Neuronal stem cell (in vitro differentiated cells): ENCODE results near the gene PLS1.

ENCODE experiments used
- DNase-seq: peaks from one replicate; pipeline ENCODE4 v3.0.0-alpha.2; 2013; ENCODE audit warnings: low spot score
- H2AFZ ChIP-seq: one replicate; pipeline ENCODE4 v1.6.1; 2013; ENCODE audit warnings: mild to moderate bottlenecking, low read length, inconsistent platforms
- H2AK5ac ChIP-seq: 2 replicates; pipeline ENCODE4 v1.6.1; 2013; ENCODE audit warnings: low read depth, mild to moderate bottlenecking, inconsistent platforms, low read length, moderate library complexity, mixed read lengths
- H2BK120ac ChIP-seq: 2 replicates; pipeline ENCODE4 v1.6.1; 2013; ENCODE audit warnings: low read depth, mild to moderate bottlenecking, inconsistent platforms, low read length, moderate library complexity, mixed read lengths
- H2BK12ac ChIP-seq: one replicate; pipeline ENCODE4 v1.6.1; 2013; ENCODE audit warnings: low read length, inconsistent platforms
- H2BK15ac ChIP-seq: 2 replicates; pipeline ENCODE4 v1.6.1; 2013; ENCODE audit warnings: mild to moderate bottlenecking, low read length, inconsistent platforms, mixed read lengths
- H2BK5ac ChIP-seq: one replicate; pipeline ENCODE4 v1.6.1; 2013; ENCODE audit warnings: inconsistent platforms, mild to moderate bottlenecking, low read length, moderate library complexity
- H3K14ac ChIP-seq: one replicate; pipeline ENCODE4 v1.6.1; 2013; ENCODE audit warnings: low read length, inconsistent platforms
- H3K18ac ChIP-seq: 2 replicates; pipeline ENCODE4 v1.6.1; 2013; ENCODE audit warnings: low read length, inconsistent platforms
- H3K23ac ChIP-seq: 2 replicates; pipeline ENCODE4 v1.6.1; 2013; ENCODE audit warnings: low read depth, mild to moderate bottlenecking, mixed read lengths, low read length, inconsistent platforms; ENCODE audit not compliant: poor library complexity
- H3K27ac ChIP-seq: replicated peaks from 3 replicates; pipeline ENCODE4 v1.5.1; 2013; ENCODE audit warnings: low read length, inconsistent platforms
- H3K27me3 ChIP-seq, 3 experiments: 2 replicates each; pipeline ENCODE4 v1.6.1; 2013; ENCODE audit warnings: low read length in 3 of 3, mild to moderate bottlenecking in 2 of 3, inconsistent platforms in 1 of 3, low read depth in 1 of 3, mixed read lengths in 1 of 3, moderate library complexity in 1 of 3; ENCODE audit not compliant: control insufficient read depth in 3 of 3, insufficient read depth in 3 of 3
- H3K36me3 ChIP-seq, 2 donors: replicated peaks in 1 of 2; 2 replicates each; pipeline ENCODE4 v1.6.1; 2013; ENCODE audit warnings: low read length in 2 of 2; ENCODE audit not compliant: control insufficient read depth in 2 of 2, insufficient read depth in 2 of 2
- H3K4ac ChIP-seq: 2 replicates; pipeline ENCODE4 v1.6.1; 2013; ENCODE audit warnings: inconsistent platforms, mild to moderate bottlenecking, low read length, moderate library complexity
- H3K4me1 ChIP-seq, 2 donors: 1 replicate in 1 of 2; 2 replicates in 1 of 2; pipeline ENCODE4 v1.6.1; 2013; ENCODE audit warnings: low read length in 2 of 2, low read depth in 1 of 2; ENCODE audit not compliant: control insufficient read depth in 2 of 2, insufficient read depth in 1 of 2
- H3K4me2 ChIP-seq: one replicate; pipeline ENCODE4 v1.6.1; 2013; ENCODE audit warnings: mild to moderate bottlenecking, low read length, inconsistent platforms; ENCODE audit not compliant: insufficient read depth, poor library complexity, severe bottlenecking
- H3K4me3 ChIP-seq, 2 donors: 2 replicates each; pipeline ENCODE4 v1.5.1; 2013; ENCODE audit warnings: low read length in 2 of 2, mild to moderate bottlenecking in 2 of 2, inconsistent platforms in 1 of 2, moderate library complexity in 1 of 2
- H3K79me1 ChIP-seq: one replicate; pipeline ENCODE4 v1.6.1; 2013; ENCODE audit warnings: low read depth, mild to moderate bottlenecking, inconsistent platforms, low read length, moderate library complexity
- H3K9ac ChIP-seq: one replicate; pipeline ENCODE4 v1.6.1; 2013; ENCODE audit warnings: mild to moderate bottlenecking, low read depth, low read length, inconsistent platforms; ENCODE audit not compliant: poor library complexity
- H3K9me3 ChIP-seq, 2 donors: replicated peaks in 1 of 2; 2 replicates each; pipeline versions ENCODE3 to v1.6.1; 2013; ENCODE audit warnings: low read length in 2 of 2, mild to moderate bottlenecking in 2 of 2, inconsistent platforms in 1 of 2, low read depth in 1 of 2, mixed read lengths in 1 of 2, moderate library complexity in 1 of 2; ENCODE audit not compliant: control insufficient read depth in 2 of 2, insufficient read depth in 1 of 2
- H4K8ac ChIP-seq: one replicate; pipeline ENCODE4 v1.6.1; 2013; ENCODE audit warnings: low read depth, mild to moderate bottlenecking, inconsistent platforms, low read length, moderate library complexity
- H4K91ac ChIP-seq: one replicate; pipeline ENCODE4 v1.6.1; 2013; ENCODE audit warnings: low read length, low read depth, mild to moderate bottlenecking, inconsistent platforms; ENCODE audit not compliant: poor library complexity
- WGBS, 2 donors: extraction: QIAGEN DNeasy Blood & Tissue Kit; methylation state at CpG; one replicate each; pipeline ENCODE4 v1.1.7; 2013; ENCODE audit warnings: missing lambda C conversion rate in 2 of 2, mixed read lengths in 1 of 2; ENCODE audit not compliant: insufficient read length in 2 of 2, insufficient replicate concordance in 1 of 2; ENCODE audit errors: extremely low coverage in 2 of 2; 5-methylcytosine and 5-hydroxymethylcytosine counted together

Gene PLS1

DNA sequence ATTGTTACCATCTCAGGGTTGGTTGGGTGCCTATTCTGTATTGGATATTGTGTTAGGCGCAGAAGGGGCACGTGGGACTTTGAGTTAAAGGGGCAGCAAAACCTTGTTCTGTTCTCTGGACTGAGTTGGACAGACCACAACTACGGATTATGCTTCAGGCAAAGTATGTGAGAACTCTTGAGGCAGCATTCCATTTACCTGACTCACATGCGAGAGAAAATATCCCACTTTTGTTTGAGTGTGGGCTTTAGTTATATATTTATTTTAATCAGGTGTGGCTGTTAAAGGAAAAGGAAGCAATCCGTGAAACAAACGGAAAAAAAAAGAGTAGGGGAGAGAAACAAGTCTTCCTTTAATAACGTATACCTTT, 627 bp upstream of the PLS1 start:
- WGBS, 2 donors: no CpG with 5 or more reads among the region's 7 CpGs
- Histone ChIP-seq H3K4me3 (peak overlapping the region; percentile 77 to 93), H3K9ac (no peak overlapping the region), H3K23ac (no peak overlapping the region), H2AFZ (peak overlapping the region; percentile 99), H2BK120ac (no peak overlapping the region), H3K4me1 (peaks cover 2 to 3% of the 10 kb centered on the region in 2 donors), H3K14ac (no peak overlapping the region), H3K4me2 (peak overlapping the region; percentile 70), H3K27ac (no peak overlapping the region), H4K91ac (no peak overlapping the region), H2BK15ac (no peak overlapping the region), H3K4ac (no peak overlapping the region), H3K36me3 (no peaks in the 10 kb centered on the region), H2BK5ac (no peak overlapping the region), H2AK5ac (no peak overlapping the region), H3K9me3 (no peaks in the 10 kb centered on the region), H2BK12ac (no peak overlapping the region), H4K8ac (no peak overlapping the region), H3K27me3 (peaks cover 0 to 19% (median 4%) of the 10 kb centered on the region in 3 experiments), H3K79me1 (no peaks in the 10 kb centered on the region), H3K18ac (no peak overlapping the region)
- DNase-seq: no peak

DNA sequence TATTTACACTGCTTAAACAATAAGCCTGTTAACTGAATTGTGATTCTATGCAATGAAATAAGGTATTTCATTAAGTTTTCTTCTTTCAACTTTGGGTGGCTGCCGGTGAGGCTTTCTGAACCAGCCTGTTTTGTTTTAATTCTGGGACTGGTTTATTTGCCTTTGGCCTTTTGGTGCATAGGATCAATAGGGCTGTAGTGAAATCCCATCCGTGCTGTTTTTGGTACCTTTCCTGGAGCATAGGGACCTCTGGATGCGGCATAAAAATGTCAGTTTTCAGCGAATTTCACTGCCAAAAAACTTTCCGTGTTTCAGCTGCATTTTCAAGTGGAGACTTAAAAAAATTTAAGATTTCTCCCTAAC, 514 bp downstream of the PLS1 start:
- peak overlapping the region; percentile 98 for H3K23ac ChIP-seq
- H2BK5ac ChIP-seq: peak overlapping the region; percentile 59
- H3K4me1 ChIP-seq: peaks cover 2 to 3% of the 10 kb centered on the region in 2 donors
- H3K18ac ChIP-seq: no peak overlapping the region
- no peak overlapping the region for H2BK15ac ChIP-seq
- no peak overlapping the region for H2BK12ac ChIP-seq
- no peak overlapping the region for H3K4ac ChIP-seq
- peak overlapping the region; percentile 77 to 93 for H3K4me3 ChIP-seq
- no peak overlapping the region for H4K91ac ChIP-seq
- no peak overlapping the region for H2AK5ac ChIP-seq
- no peak overlapping the region for H2BK120ac ChIP-seq
- no peak for DNase-seq
- peak overlapping the region; percentile 71 for H3K14ac ChIP-seq
- H3K27ac ChIP-seq: no peak overlapping the region
- peak overlapping the region; percentile 71 for H3K9ac ChIP-seq
- WGBS, 2 donors: no CpG with 5 or more reads among the region's 5 CpGs
- H3K79me1 ChIP-seq: no peaks in the 10 kb centered on the region
- H3K4me2 ChIP-seq: peak overlapping the region; percentile 70
- no peaks in the 10 kb centered on the region for H3K9me3 ChIP-seq
- no peak overlapping the region for H4K8ac ChIP-seq
- H3K27me3 ChIP-seq: peaks cover 0 to 19% (median 4%) of the 10 kb centered on the region in 3 experiments
- H2AFZ ChIP-seq: peak overlapping the region; percentile 99
- no peaks in the 10 kb centered on the region for H3K36me3 ChIP-seq

GRCh38 chr3:142597906-142598305, 1.7 kb downstream of the PLS1 start:
- Histone ChIP-seq H2BK120ac (no peak overlapping the region), H3K4me2 (no peak overlapping the region), H2AFZ (no peak overlapping the region), H3K14ac (no peak overlapping the region), H3K18ac (no peak overlapping the region), H4K8ac (no peak overlapping the region), H3K9me3 (no peaks in the 10 kb centered on the region), H2AK5ac (no peak overlapping the region), H3K9ac (no peak overlapping the region), H3K79me1 (no peaks in the 10 kb centered on the region), H2BK15ac (no peak overlapping the region), H3K27ac (no peak overlapping the region), H3K36me3 (no peaks in the 10 kb centered on the region), H3K4me1 (peaks cover 2 to 3% of the 10 kb centered on the region in 2 donors), H3K27me3 (peaks cover 0 to 19% (median 4%) of the 10 kb centered on the region in 3 experiments), H2BK5ac (no peak overlapping the region), H3K23ac (no peak overlapping the region), H3K4me3 (no peak overlapping the region), H2BK12ac (no peak overlapping the region), H4K91ac (no peak overlapping the region), H3K4ac (no peak overlapping the region)
- DNase-seq: no peak
- no CpG with 5 or more reads among the region's 3 CpGs for WGBS, 2 donors

GRCh38 chr3:142601713-142602112, 5.5 kb downstream of the PLS1 start:
- Histone ChIP-seq H3K23ac (no peak overlapping the region), H3K36me3 (no peaks in the 10 kb centered on the region), H3K4me3 (no peak overlapping the region), H2BK120ac (no peak overlapping the region), H3K18ac (no peak overlapping the region), H2AK5ac (no peak overlapping the region), H3K27me3 (peaks cover 0 to 18% (median 3%) of the 10 kb centered on the region in 3 experiments), H3K4ac (no peak overlapping the region), H3K79me1 (no peaks in the 10 kb centered on the region), H2BK15ac (no peak overlapping the region), H3K14ac (no peak overlapping the region), H3K27ac (no peak overlapping the region), H3K9ac (no peak overlapping the region), H2BK12ac (no peak overlapping the region), H3K4me1 (peaks cover under 1 to 2% of the 10 kb centered on the region in 2 donors), H4K8ac (no peak overlapping the region), H2BK5ac (no peak overlapping the region), H2AFZ (no peak overlapping the region), H4K91ac (no peak overlapping the region), H3K4me2 (no peak overlapping the region), H3K9me3 (no peaks in the 10 kb centered on the region)
- no peak for DNase-seq
- no CpG with 5 or more reads among the region's 4 CpGs for WGBS, 2 donors
